ENCODE data around the gene RAB37.

GRCh38 chr17:74736513-74737298, at the start of gene RAB37:
- TF ChIP-seq POLR2A (IDR thresholded peaks at IDR 0.05), result no peak
- TF ChIP-seq, protein P1, sequence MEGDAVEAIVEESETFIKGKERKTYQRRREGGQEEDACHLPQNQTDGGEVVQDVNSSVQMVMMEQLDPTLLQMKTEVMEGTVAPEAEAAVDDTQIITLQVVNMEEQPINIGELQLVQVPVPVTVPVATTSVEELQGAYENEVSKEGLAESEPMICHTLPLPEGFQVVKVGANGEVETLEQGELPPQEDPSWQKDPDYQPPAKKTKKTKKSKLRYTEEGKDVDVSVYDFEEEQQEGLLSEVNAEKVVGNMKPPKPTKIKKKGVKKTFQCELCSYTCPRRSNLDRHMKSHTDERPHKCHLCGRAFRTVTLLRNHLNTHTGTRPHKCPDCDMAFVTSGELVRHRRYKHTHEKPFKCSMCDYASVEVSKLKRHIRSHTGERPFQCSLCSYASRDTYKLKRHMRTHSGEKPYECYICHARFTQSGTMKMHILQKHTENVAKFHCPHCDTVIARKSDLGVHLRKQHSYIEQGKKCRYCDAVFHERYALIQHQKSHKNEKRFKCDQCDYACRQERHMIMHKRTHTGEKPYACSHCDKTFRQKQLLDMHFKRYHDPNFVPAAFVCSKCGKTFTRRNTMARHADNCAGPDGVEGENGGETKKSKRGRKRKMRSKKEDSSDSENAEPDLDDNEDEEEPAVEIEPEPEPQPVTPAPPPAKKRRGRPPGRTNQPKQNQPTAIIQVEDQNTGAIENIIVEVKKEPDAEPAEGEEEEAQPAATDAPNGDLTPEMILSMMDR (IDR thresholded peaks at IDR 0.05 in 4 of 5, conservative IDR thresholded peaks at IDR 0.05 in 1 of 5), result peak in 1 of 5 experiments; percentile 21

Measured in gastrocnemius medialis (tissue), 4 donors.